ENCODE measurements around the gene UXS1. TPM values are rescaled to one million over a fixed set of nuclear protein-coding genes. Genes with fewer than 3 reads are reported as not detected.
"Not testable (repeated sequence)": the region's sequence is repeated elsewhere in the genome, so short reads cannot be mapped to it uniquely, and the experiment has no call there.

The UXS1 gene
- total RNA-seq, 1 donor from 2014 or later, result 49.2 TPM

- FAIRE-seq (no peak), DNase-seq (ENCODE audit: low read depth) (no peak)
- Histone ChIP-seq H3K36me3 (ENCODE audit: insufficient read depth, low read length) (no peaks in the 10 kb centered on the region), H3K27me3 (ENCODE audit: insufficient read depth, low read length) (no peaks in the 10 kb centered on the region), H3K4me1 (ENCODE audit: insufficient read depth, low read length) (peaks cover 4% of the 10 kb centered on the region), H4K20me1 (ENCODE audit: insufficient read depth, low read length) (peaks cover 16% of the 10 kb centered on the region), H3K27ac (ENCODE audit: low read depth, low read length) (no peak overlapping the region), H3K9ac (ENCODE audit: low read length) (no peak overlapping the region), H3K4me3 (ENCODE audit: insufficient read depth, low read depth, low read length) (no peak overlapping the region), H3K4me2 (ENCODE audit: low read length) (no peak overlapping the region), H3K9me3 (ENCODE audit: insufficient read depth, low read depth, low read length) (no peaks in the 10 kb centered on the region), H3K79me2 (ENCODE audit: insufficient read depth, low read length) (no peaks in the 10 kb centered on the region), H2AFZ (ENCODE audit: low read depth, low read length) (no peak overlapping the region)
- Mint-ChIP-seq H3K4me1 (ENCODE audit: low read depth, unreplicated experiment) (peaks cover 24% of the 10 kb centered on the region), H3K27me3 (ENCODE audit: low read depth, unreplicated experiment) (no peaks in the 10 kb centered on the region), H3K27ac (ENCODE audit: unreplicated experiment) (peak overlapping the region; percentile 56), H3K4me3 (ENCODE audit: unreplicated experiment) (peak overlapping the region; percentile 21), H3K9me3 (ENCODE audit: unreplicated experiment) (peaks cover under 1% of the 10 kb centered on the region), H3K36me3 (ENCODE audit: low read depth, unreplicated experiment) (peaks cover 11% of the 10 kb centered on the region)
- TF ChIP-seq EZH2 (IDR thresholded peaks at IDR 0.05; ENCODE audit: insufficient read depth, low read length), result no peak
- no peak for TF ChIP-seq CTCF (IDR thresholded peaks at IDR 0.05; ENCODE audit: insufficient read depth, low read depth, low read length)
These were observed 55.4 kb downstream of the UXS1 start for GRCh38 chr2:106138543-106139237.

GRCh38 chr2:106137731-106138521 lies 56.2 kb downstream of the UXS1 start:
- no peaks in the 10 kb centered on the region for H3K27me3 ChIP-seq (ENCODE audit: insufficient read depth, low read length)
- peaks cover 23% of the 10 kb centered on the region for H3K4me1 Mint-ChIP-seq (ENCODE audit: low read depth, unreplicated experiment)
- no peak overlapping the region for H3K27ac ChIP-seq (ENCODE audit: low read depth, low read length)
- H3K9me3 ChIP-seq (ENCODE audit: insufficient read depth, low read depth, low read length), result no peaks in the 10 kb centered on the region
- H3K36me3 Mint-ChIP-seq (ENCODE audit: low read depth, unreplicated experiment), result peaks cover 10% of the 10 kb centered on the region
- H3K4me1 ChIP-seq (ENCODE audit: insufficient read depth, low read length), result peaks cover 4% of the 10 kb centered on the region
- H3K9me3 Mint-ChIP-seq (ENCODE audit: unreplicated experiment), result no peaks in the 10 kb centered on the region
- no peaks in the 10 kb centered on the region for H3K79me2 ChIP-seq (ENCODE audit: insufficient read depth, low read length)
- H3K36me3 ChIP-seq (ENCODE audit: insufficient read depth, low read length), result no peaks in the 10 kb centered on the region
- FAIRE-seq (no peak), DNase-seq (ENCODE audit: low read depth) (no peak)
- no peak overlapping the region for H3K4me3 ChIP-seq (ENCODE audit: insufficient read depth, low read depth, low read length)
- no peak overlapping the region for H3K4me2 ChIP-seq (ENCODE audit: low read length)
- TF ChIP-seq CTCF (IDR thresholded peaks at IDR 0.05; ENCODE audit: insufficient read depth, low read depth, low read length), result no peak
- TF ChIP-seq EZH2 (IDR thresholded peaks at IDR 0.05; ENCODE audit: insufficient read depth, low read length), result no peak
- no peak overlapping the region for H3K9ac ChIP-seq (ENCODE audit: low read length)
- peak overlapping the region; percentile 56 for H3K27ac Mint-ChIP-seq (ENCODE audit: unreplicated experiment)
- H4K20me1 ChIP-seq (ENCODE audit: insufficient read depth, low read length), result peaks cover 16% of the 10 kb centered on the region
- no peaks in the 10 kb centered on the region for H3K27me3 Mint-ChIP-seq (ENCODE audit: low read depth, unreplicated experiment)
- H2AFZ ChIP-seq (ENCODE audit: low read depth, low read length), result no peak overlapping the region
- H3K4me3 Mint-ChIP-seq (ENCODE audit: unreplicated experiment), result peak overlapping the region; percentile 21

DNA sequence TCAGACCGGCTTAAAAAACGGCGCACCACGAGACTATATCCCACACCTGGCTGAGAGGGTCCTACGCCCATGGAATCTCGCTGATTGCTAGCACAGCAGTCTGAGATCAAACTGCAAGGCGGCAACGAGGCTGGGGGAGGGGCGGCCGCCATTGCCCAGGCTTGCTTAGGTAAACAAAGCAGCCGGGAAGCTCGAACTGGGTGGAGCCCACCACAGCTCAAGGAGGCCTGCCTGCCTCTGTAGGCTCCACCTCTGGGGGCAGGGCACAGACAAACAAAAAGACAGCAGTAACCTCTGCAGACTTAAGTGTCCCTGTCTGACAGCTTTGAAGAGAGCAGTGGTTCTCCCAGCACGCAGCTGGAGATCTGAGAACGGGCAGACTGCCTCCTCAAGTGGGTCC lies 62.9 kb downstream of the UXS1 start:
- peaks cover 14% of the 10 kb centered on the region for H3K4me1 Mint-ChIP-seq (ENCODE audit: low read depth, unreplicated experiment)
- not testable (repeated sequence) for H3K36me3 ChIP-seq (ENCODE audit: insufficient read depth, low read length); H3K79me2 ChIP-seq (ENCODE audit: insufficient read depth, low read length); H3K4me3 ChIP-seq (ENCODE audit: insufficient read depth, low read depth, low read length); H3K9me3 ChIP-seq (ENCODE audit: insufficient read depth, low read depth, low read length); H3K4me3 Mint-ChIP-seq (ENCODE audit: unreplicated experiment); DNase-seq (ENCODE audit: low read depth); H3K27ac ChIP-seq (ENCODE audit: low read depth, low read length); H4K20me1 ChIP-seq (ENCODE audit: insufficient read depth, low read length); H3K27me3 ChIP-seq (ENCODE audit: insufficient read depth, low read length); H3K27ac Mint-ChIP-seq (ENCODE audit: unreplicated experiment); H2AFZ ChIP-seq (ENCODE audit: low read depth, low read length); FAIRE-seq; H3K27me3 Mint-ChIP-seq (ENCODE audit: low read depth, unreplicated experiment); H3K9me3 Mint-ChIP-seq (ENCODE audit: unreplicated experiment); H3K4me2 ChIP-seq (ENCODE audit: low read length); H3K9ac ChIP-seq (ENCODE audit: low read length); H3K4me1 ChIP-seq (ENCODE audit: insufficient read depth, low read length)
- H3K36me3 Mint-ChIP-seq (ENCODE audit: low read depth, unreplicated experiment), result peaks cover 14% of the 10 kb centered on the region
